IPS DF 4.7 (cell line): Measurements from ENCODE around the gene EHBP1L1.
"Not testable (repeated sequence)": the region's sequence is repeated elsewhere in the genome, so short reads cannot be mapped to it uniquely, and the experiment has no call there.

Experiments
- DNase-seq: peaks from one replicate; pipeline ENCODE4 v3.0.0-alpha.2; 2013; ENCODE audit warnings: low spot score; ENCODE audit errors: extremely low read depth

EHBP1L1 gene

GRCh38 chr11:65560555-65561418 is 15.1 kb upstream of the EHBP1L1 start:
- DNase-seq = no peak

- DNase-seq = no peak
Measured at GRCh38 chr11:65562020-65562419, 13.8 kb upstream of the EHBP1L1 start.

GRCh38 chr11:65562788-65563187 is 13.1 kb upstream of the EHBP1L1 start:
- no peak for DNase-seq

- DNase-seq = no peak
Measured at GRCh38 chr11:65563601-65564000, 12.3 kb upstream of the EHBP1L1 start.

GRCh38 chr11:65564879-65565559 is 10.8 kb upstream of the EHBP1L1 start:
- not testable (repeated sequence) for DNase-seq

- no peak for DNase-seq
Measured at GRCh38 chr11:65565624-65566453, 10.0 kb upstream of the EHBP1L1 start.

GRCh38 chr11:65569164-65569972 is 6.5 kb upstream of the EHBP1L1 start:
- no peak for DNase-seq

- no peak for DNase-seq
Measured at GRCh38 chr11:65569973-65570918, 5.6 kb upstream of the EHBP1L1 start, which contains the start of gene ZNRD2. TSS of gene ZNRD2 (plus strand) at chr11:65570477. CDS start at chr11:65570492, 15 bp downstream.

- no peak for DNase-seq
Measured at GRCh38 chr11:65571420-65571819, 4.4 kb upstream of the EHBP1L1 start.

GRCh38 chr11:65571940-65572339 is 3.9 kb upstream of the EHBP1L1 start:
- DNase-seq = no peak

- DNase-seq = no peak
Measured at GRCh38 chr11:65572356-65573051, 3.3 kb upstream of the EHBP1L1 start, which contains the start of gene FAM89B. TSS of gene FAM89B (plus strand) at chr11:65572538. CDS start at chr11:65572670, 132 bp downstream.

GRCh38 chr11:65573391-65574079 is 2.3 kb upstream of the EHBP1L1 start:
- DNase-seq = no peak

- DNase-seq = no peak
Measured at GRCh38 chr11:65574109-65574810, 1.6 kb upstream of the EHBP1L1 start.

- no peak for DNase-seq
Measured at GRCh38 chr11:65574811-65575567, 864 bp upstream of the EHBP1L1 start.

GRCh38 chr11:65576232-65576866 is 496 bp downstream of the EHBP1L1 start:
- no peak for DNase-seq
